GM12865 (cell line): Measurements from ENCODE around the gene NKPD1.
A peak's percentile ranks its signal among the peaks of the same experiment; 100 is the strongest.

Source experiments
- DNase-seq: peaks from one replicate; pipeline ENCODE4 v3.0.0; 2010; ENCODE audit warnings: low read depth
- H3K4me3 ChIP-seq: 2 replicates; pipeline ENCODE4 v1.5.1; 2011; ENCODE audit warnings: mild to moderate bottlenecking, low read depth, low read length, control low read depth
- CTCF ChIP-seq: IDR thresholded peaks from 2 replicates; pipeline ENCODE4 v1.5.1; 2011; ENCODE audit warnings: low read length, control low read depth, low read depth, inconsistent platforms; ENCODE audit not compliant: insufficient read depth; ENCODE audit errors: missing control alignments

The NKPD1 gene

GRCh38 chr19:45138303-45138751 is 22.5 kb downstream of the NKPD1 start:
- no peak for DNase-seq
- no peak overlapping the region for H3K4me3 ChIP-seq
- TF ChIP-seq CTCF, result no peak

GRCh38 chr19:45137179-45137761 is 23.5 kb downstream of the NKPD1 start:
- DNase-seq, result peak; percentile 92
- TF ChIP-seq CTCF, result no peak
- peak overlapping the region; percentile 54 for H3K4me3 ChIP-seq

GRCh38 chr19:45136507-45137178 is 24.1 kb downstream of the NKPD1 start:
- DNase-seq, result peak; percentile 72
- no peak for TF ChIP-seq CTCF
- H3K4me3 ChIP-seq, result peak overlapping the region; percentile 54

GRCh38 chr19:45135176-45135885 is 25.5 kb downstream of the NKPD1 start:
- no peak for TF ChIP-seq CTCF
- DNase-seq, result no peak

GRCh38 chr19:45133661-45134060 is 27.1 kb downstream of the NKPD1 start:
- DNase-seq, result no peak
- no peak overlapping the region for H3K4me3 ChIP-seq
- TF ChIP-seq CTCF, result no peak

More at GRCh38 chr19:45135176-45135885, 25.5 kb downstream of the NKPD1 start:
- no peak overlapping the region for H3K4me3 ChIP-seq

- TF ChIP-seq CTCF, result peak; percentile 31
- H3K4me3 ChIP-seq, result no peak overlapping the region
- DNase-seq, result peak; percentile 53
Measured at GRCh38 chr19:45130888-45131615, 29.7 kb downstream of the NKPD1 start.
